Hepatocyte (in vitro differentiated cells): Measurements from ENCODE around the gene GALNTL6. TPM values are rescaled to one million over a fixed set of nuclear protein-coding genes. Genes with fewer than 3 reads are reported as not detected.
A peak's percentile ranks its signal among the peaks of the same experiment; 100 is the strongest.

Source experiments
- DNase-seq: peaks from one replicate; pipeline ENCODE4 v3.0.0-alpha.2; 2016; ENCODE audit warnings: low spot score
- H2AFZ ChIP-seq: fragments of 200-600 bp; sonication (generic); 2 replicates; pipeline ENCODE4 v1.6.0; 2016; ENCODE audit warnings: antibody characterized with exemption, mild to moderate bottlenecking
- H3K27ac ChIP-seq: fragments of 200-600 bp; sonication (generic); 2 replicates; pipeline ENCODE4 v1.5.1; 2016; ENCODE audit warnings: mild to moderate bottlenecking
- H3K27me3 ChIP-seq: fragments of 200-600 bp; sonication (generic); 2 replicates; pipeline ENCODE4 v1.6.1; 2016
- H3K36me3 ChIP-seq: fragments of 200-600 bp; sonication (generic); replicated peaks from 2 replicates; pipeline ENCODE4 v1.5.1; 2016; ENCODE audit warnings: low read depth; ENCODE audit not compliant: insufficient read depth
- H3K4me1 ChIP-seq: fragments of 200-600 bp; sonication (generic); 2 replicates; pipeline ENCODE4 v1.5.1; 2016; ENCODE audit warnings: mild to moderate bottlenecking, moderate library complexity; ENCODE audit not compliant: insufficient read depth
- H3K4me2 ChIP-seq: fragments of 200-600 bp; sonication (generic); 2 replicates; pipeline ENCODE4 v1.6.0; 2016
- H3K4me3 ChIP-seq: fragments of 200-600 bp; sonication (generic); 2 replicates; pipeline ENCODE4 v1.5.1; 2016; ENCODE audit warnings: mild to moderate bottlenecking
- H3K79me2 ChIP-seq: fragments of 200-600 bp; sonication (generic); 2 replicates; pipeline ENCODE4 v1.6.0; 2017; ENCODE audit warnings: mild to moderate bottlenecking
- H3K9me2 ChIP-seq: fragments of 200-600 bp; sonication (generic); replicated peaks from 2 replicates; pipeline ENCODE4 v1.6.0; 2017; ENCODE audit warnings: mild to moderate bottlenecking; ENCODE audit not compliant: insufficient read depth
- H3K9me3 ChIP-seq: fragments of 200-600 bp; sonication (generic); 2 replicates; pipeline ENCODE4 v1.5.1; 2016; ENCODE audit warnings: low read depth, mild to moderate bottlenecking
- H4K20me1 ChIP-seq: fragments of 200-600 bp; sonication (generic); 2 replicates; pipeline ENCODE4 v1.6.0; 2016; ENCODE audit warnings: mild to moderate bottlenecking; ENCODE audit not compliant: insufficient read depth, poor library complexity, severe bottlenecking
- EZH2 ChIP-seq: fragments of 200-600 bp; sonication (generic); IDR thresholded peaks from 2 replicates; pipeline ENCODE4 v1.6.1; 2016; ENCODE audit warnings: antibody characterized with exemption, mild to moderate bottlenecking, borderline replicate concordance
- EZH2phosphoT487 ChIP-seq: fragments of 200-600 bp; sonication (generic); IDR thresholded peaks from one replicate; pipeline ENCODE4 v1.6.1; 2018; ENCODE audit warnings: antibody characterized with exemption, mild to moderate bottlenecking, low read depth, moderate library complexity; ENCODE audit not compliant: unreplicated experiment, severe bottlenecking
- WGBS: methylation state at CpG from one replicate; pipeline ENCODE4 v1.1.6; 2016; ENCODE audit warnings: low lambda C conversion rate; ENCODE audit errors: missing lambda C conversion rate; 5-methylcytosine and 5-hydroxymethylcytosine counted together
- polyA plus RNA-seq: library from polyadenylated mRNA; unstranded; fragments of >200 nt; fragmentation: Nextera tagmentation; extraction: Ambion mirVana; gene quantifications from 2 replicates; pipeline ENCODE4 v1.2.1, GENCODE V29; 2016
- total RNA-seq: library from RNA; depleted of rRNA; stranded (reverse); fragments of >200 nt; gene quantifications from 2 replicates; pipeline ENCODE4 v1.2.3, GENCODE V29; 2014
- TF ChIP-seq, protein P1 (sequence below): fragments of 200-600 bp; sonication (generic); IDR thresholded peaks from 2 replicates; pipeline ENCODE4 v1.5.1; 2016; ENCODE audit warnings: antibody characterized with exemption, mild to moderate bottlenecking; ENCODE audit not compliant: poor library complexity

The GALNTL6 gene
- total and polyA plus RNA-seq, 2 experiments from 2014 or later: 0.53 to 0.74 TPM

DNA sequence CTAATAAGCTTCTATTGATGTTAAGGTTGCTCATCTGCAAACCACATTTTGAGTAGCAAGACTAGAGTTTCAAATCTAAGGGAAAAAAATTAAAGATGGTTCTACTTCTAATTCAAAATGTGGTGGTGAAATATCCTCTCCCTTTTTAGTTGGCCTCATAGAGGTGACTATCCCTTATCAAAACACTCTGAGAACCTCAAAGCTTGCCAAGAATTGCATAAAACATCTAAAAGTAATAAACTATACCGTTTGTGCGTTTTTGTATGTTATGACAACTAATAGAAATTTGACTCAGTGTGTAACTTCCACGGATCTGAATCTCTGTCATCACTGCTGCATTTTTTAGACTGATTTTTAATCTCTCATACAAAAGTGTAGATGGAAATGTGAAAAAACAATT lies 682.6 kb downstream of the GALNTL6 start:
- H3K27ac ChIP-seq: no peak overlapping the region
- H3K79me2 ChIP-seq: no peaks in the 10 kb centered on the region
- no peaks in the 10 kb centered on the region for H3K36me3 ChIP-seq
- H3K4me2 ChIP-seq: no peak overlapping the region
- 81% methylated on average over 3 of the region's 3 CpGs for WGBS
- DNase-seq: no peak
- H3K9me2 ChIP-seq: no peaks in the 10 kb centered on the region
- no peaks in the 10 kb centered on the region for H3K9me3 ChIP-seq
- H2AFZ ChIP-seq: no peak overlapping the region
- no peak for TF ChIP-seq EZH2phosphoT487
- no peaks in the 10 kb centered on the region for H3K27me3 ChIP-seq
- H4K20me1 ChIP-seq: no peaks in the 10 kb centered on the region
- H3K4me1 ChIP-seq: no peaks in the 10 kb centered on the region
- H3K4me3 ChIP-seq: no peak overlapping the region

DNA sequence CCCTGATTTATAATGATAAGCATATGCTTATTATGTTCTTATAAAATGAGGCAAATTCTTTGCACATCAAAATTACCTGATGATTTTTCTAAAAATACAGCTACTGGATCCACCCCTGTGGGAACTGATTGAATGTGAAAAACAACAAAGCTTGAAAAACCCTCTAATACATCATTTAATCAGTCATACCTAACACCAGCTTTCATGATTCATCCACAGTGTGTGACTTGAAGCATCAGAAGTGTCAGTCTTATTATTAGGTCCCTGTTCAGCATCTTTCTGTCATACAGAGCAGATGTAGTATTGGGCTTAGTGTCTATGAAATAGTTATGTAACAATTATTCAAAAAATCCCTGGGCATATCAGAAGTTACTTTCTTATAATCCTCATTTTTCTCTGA lies 684.1 kb downstream of the GALNTL6 start:
- H3K27me3 ChIP-seq: no peaks in the 10 kb centered on the region
- H4K20me1 ChIP-seq: no peaks in the 10 kb centered on the region
- H2AFZ ChIP-seq: no peak overlapping the region
- no peaks in the 10 kb centered on the region for H3K79me2 ChIP-seq
- TF ChIP-seq, protein P1, sequence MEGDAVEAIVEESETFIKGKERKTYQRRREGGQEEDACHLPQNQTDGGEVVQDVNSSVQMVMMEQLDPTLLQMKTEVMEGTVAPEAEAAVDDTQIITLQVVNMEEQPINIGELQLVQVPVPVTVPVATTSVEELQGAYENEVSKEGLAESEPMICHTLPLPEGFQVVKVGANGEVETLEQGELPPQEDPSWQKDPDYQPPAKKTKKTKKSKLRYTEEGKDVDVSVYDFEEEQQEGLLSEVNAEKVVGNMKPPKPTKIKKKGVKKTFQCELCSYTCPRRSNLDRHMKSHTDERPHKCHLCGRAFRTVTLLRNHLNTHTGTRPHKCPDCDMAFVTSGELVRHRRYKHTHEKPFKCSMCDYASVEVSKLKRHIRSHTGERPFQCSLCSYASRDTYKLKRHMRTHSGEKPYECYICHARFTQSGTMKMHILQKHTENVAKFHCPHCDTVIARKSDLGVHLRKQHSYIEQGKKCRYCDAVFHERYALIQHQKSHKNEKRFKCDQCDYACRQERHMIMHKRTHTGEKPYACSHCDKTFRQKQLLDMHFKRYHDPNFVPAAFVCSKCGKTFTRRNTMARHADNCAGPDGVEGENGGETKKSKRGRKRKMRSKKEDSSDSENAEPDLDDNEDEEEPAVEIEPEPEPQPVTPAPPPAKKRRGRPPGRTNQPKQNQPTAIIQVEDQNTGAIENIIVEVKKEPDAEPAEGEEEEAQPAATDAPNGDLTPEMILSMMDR: no peak
- TF ChIP-seq EZH2 (no peak), EZH2phosphoT487 (no peak)
- no peaks in the 10 kb centered on the region for H3K9me3 ChIP-seq
- no peaks in the 10 kb centered on the region for H3K36me3 ChIP-seq
- no peak overlapping the region for H3K4me2 ChIP-seq
- DNase-seq: no peak
- no peak overlapping the region for H3K4me3 ChIP-seq
- no peaks in the 10 kb centered on the region for H3K9me2 ChIP-seq
- no peaks in the 10 kb centered on the region for H3K4me1 ChIP-seq
- no peak overlapping the region for H3K27ac ChIP-seq

DNA sequence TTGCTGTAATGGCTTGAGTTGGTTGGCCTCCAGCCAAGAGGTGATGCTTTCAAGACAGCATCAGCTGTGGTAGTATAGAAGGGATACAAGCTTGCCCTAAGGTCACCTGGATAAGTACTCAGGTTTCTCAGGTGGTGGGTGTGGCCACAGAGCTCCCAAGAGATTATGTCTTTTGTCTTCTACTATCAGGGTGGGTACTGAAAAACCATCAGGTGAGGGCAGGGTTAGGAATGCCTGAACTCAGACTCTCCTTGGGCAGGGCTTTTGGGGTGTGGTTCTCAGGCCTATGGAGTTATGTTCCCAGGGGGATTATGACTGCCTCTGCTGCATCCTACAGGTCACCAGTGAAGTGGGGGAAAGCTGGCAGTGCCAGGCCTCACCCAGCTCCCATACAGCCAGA lies 700.8 kb downstream of the GALNTL6 start:
- DNase-seq: peak; percentile 13
- no peak overlapping the region for H3K4me3 ChIP-seq
- TF ChIP-seq EZH2phosphoT487 (no peak), EZH2 (no peak)
- TF ChIP-seq, protein P1: no peak

DNA sequence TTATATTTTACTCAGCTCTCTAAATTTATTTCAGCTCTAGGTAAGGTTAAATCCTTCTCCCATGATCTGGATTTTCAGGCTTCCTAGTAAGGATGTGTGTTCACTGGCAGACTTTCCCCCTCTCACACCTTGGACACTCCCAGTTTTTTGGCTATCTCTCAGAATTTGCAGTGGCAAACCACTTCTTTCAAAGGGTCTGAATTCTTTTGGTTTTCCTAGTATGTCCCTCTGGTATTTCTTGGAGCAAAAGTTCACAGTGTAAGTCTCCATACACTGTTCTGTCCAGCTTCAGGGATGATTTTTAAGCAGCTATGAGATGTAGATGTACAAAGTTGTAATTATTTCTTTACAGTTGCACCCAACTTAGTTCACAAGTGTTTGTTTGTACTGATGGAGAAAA lies 701.6 kb downstream of the GALNTL6 start:
- Histone ChIP-seq H3K4me1 (no peaks in the 10 kb centered on the region), H3K36me3 (no peaks in the 10 kb centered on the region), H2AFZ (no peak overlapping the region), H4K20me1 (no peaks in the 10 kb centered on the region), H3K4me3 (no peak overlapping the region), H3K27ac (no peak overlapping the region), H3K4me2 (no peak overlapping the region), H3K9me2 (no peaks in the 10 kb centered on the region), H3K27me3 (no peaks in the 10 kb centered on the region), H3K79me2 (no peaks in the 10 kb centered on the region), H3K9me3 (no peaks in the 10 kb centered on the region)
- TF ChIP-seq EZH2: no peak
- TF ChIP-seq, protein P1: no peak
- TF ChIP-seq EZH2phosphoT487: no peak
- DNase-seq: no peak

More for the DNA sequence above, 700.8 kb downstream of the GALNTL6 start:
- Histone ChIP-seq H2AFZ (no peak overlapping the region), H3K4me2 (no peak overlapping the region), H3K9me2 (no peaks in the 10 kb centered on the region), H4K20me1 (no peaks in the 10 kb centered on the region), H3K27ac (no peak overlapping the region), H3K27me3 (no peaks in the 10 kb centered on the region), H3K9me3 (no peaks in the 10 kb centered on the region), H3K79me2 (no peaks in the 10 kb centered on the region), H3K36me3 (no peaks in the 10 kb centered on the region), H3K4me1 (no peaks in the 10 kb centered on the region)
